Choroid plexus epithelial cell (primary cell): Measurements from ENCODE around the gene TMTC4.

Experiments used
- DNase-seq: peaks from one replicate; pipeline ENCODE4 v3.0.0-alpha.2; 2010; ENCODE audit warnings: low read depth
- H3K4me3 ChIP-seq: 2 replicates; pipeline ENCODE4 v1.5.1; 2011; ENCODE audit warnings: low read depth, mild to moderate bottlenecking, control low read depth, low read length, moderate library complexity
- TF ChIP-seq, protein P1 (sequence below): conservative IDR thresholded peaks from 2 replicates; pipeline ENCODE4 v1.5.1; 2011; ENCODE audit warnings: low read depth, mild to moderate bottlenecking, control low read depth, inconsistent platforms, low read length, moderate library complexity

The TMTC4 gene

DNA sequence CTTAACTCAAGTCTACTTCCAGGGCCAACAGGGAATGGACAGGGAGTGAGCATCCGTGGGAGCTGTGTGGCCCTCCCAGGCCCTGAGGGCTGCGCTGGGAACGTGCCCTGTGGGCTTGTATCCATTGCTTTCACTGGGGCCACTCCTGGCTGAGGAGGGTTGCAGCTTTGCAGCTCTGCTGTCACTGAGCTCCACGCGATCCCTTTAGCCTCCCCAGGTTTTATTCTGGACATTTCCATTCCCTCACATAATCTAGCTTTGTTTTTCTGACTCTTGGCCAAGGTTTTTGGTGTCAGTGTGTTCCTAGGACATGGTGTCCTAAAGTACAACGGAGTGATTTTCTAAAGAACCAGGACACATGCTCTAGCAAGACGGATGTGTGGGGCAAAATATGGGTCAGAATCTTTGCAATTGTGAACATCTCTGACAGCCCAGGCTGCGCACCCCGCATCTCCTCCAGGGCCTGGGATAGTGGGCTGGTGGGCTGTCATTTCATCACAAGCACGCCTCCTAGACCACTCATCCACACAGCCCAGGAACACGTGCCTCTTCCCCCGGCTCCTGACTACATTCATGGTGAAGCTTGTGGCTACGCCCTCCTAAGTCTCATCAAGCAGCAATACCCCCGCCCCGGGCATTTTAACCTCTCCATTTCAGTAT is 114.0 kb downstream of the TMTC4 start:
- no peak overlapping the region for H3K4me3 ChIP-seq
- TF ChIP-seq, protein P1, sequence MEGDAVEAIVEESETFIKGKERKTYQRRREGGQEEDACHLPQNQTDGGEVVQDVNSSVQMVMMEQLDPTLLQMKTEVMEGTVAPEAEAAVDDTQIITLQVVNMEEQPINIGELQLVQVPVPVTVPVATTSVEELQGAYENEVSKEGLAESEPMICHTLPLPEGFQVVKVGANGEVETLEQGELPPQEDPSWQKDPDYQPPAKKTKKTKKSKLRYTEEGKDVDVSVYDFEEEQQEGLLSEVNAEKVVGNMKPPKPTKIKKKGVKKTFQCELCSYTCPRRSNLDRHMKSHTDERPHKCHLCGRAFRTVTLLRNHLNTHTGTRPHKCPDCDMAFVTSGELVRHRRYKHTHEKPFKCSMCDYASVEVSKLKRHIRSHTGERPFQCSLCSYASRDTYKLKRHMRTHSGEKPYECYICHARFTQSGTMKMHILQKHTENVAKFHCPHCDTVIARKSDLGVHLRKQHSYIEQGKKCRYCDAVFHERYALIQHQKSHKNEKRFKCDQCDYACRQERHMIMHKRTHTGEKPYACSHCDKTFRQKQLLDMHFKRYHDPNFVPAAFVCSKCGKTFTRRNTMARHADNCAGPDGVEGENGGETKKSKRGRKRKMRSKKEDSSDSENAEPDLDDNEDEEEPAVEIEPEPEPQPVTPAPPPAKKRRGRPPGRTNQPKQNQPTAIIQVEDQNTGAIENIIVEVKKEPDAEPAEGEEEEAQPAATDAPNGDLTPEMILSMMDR = no peak
- DNase-seq = no peak

DNA sequence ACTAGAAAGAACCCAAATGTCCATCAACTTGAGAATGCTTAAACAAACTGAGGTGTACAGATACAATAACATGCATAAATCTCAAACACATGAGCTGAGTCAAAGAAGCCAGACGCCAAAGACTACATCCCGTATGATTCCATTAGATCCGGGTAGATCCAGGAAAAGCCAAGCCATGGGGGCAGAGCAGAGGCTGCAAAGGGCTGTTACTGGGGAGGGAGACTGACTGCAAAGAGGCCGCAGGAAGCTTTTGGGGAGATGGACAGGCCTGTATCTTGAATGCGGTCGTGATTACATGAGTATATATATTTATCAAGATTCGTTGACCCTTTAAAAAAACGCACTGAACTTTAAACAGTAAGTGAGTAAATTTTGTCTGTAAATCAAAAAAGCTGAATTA is 114.7 kb downstream of the TMTC4 start:
- TF ChIP-seq, protein P1 = no peak
- DNase-seq = no peak
- H3K4me3 ChIP-seq = no peak overlapping the region
